C4-2B (cell line): Measurements from ENCODE around the gene ACOT7.

Experiments
- H3K27ac ChIP-seq: fragments of 450-650 bp; 2 replicates; pipeline ENCODE4 v1.5.1; 2017
- CTCF ChIP-seq: fragments of 450-650 bp; conservative IDR thresholded peaks from 2 replicates; pipeline ENCODE4 v1.5.1; 2017; ENCODE audit warnings: mild to moderate bottlenecking
- ZFX ChIP-seq: fragments of 450-650 bp; IDR thresholded peaks from 2 replicates; pipeline ENCODE4 v1.6.1; 2017

Gene ACOT7

GRCh38 chr1:6254691-6255090, 138.9 kb downstream of the ACOT7 start:
- no peak overlapping the region for H3K27ac ChIP-seq
- TF ChIP-seq CTCF (no peak), ZFX (no peak)

GRCh38 chr1:6253380-6253779, 140.2 kb downstream of the ACOT7 start:
- H3K27ac ChIP-seq = no peak overlapping the region
- no peak for TF ChIP-seq ZFX
- TF ChIP-seq CTCF = no peak

GRCh38 chr1:6252374-6252710, 141.2 kb downstream of the ACOT7 start:
- TF ChIP-seq CTCF (no peak), ZFX (no peak)
- H3K27ac ChIP-seq = no peak overlapping the region

DNA sequence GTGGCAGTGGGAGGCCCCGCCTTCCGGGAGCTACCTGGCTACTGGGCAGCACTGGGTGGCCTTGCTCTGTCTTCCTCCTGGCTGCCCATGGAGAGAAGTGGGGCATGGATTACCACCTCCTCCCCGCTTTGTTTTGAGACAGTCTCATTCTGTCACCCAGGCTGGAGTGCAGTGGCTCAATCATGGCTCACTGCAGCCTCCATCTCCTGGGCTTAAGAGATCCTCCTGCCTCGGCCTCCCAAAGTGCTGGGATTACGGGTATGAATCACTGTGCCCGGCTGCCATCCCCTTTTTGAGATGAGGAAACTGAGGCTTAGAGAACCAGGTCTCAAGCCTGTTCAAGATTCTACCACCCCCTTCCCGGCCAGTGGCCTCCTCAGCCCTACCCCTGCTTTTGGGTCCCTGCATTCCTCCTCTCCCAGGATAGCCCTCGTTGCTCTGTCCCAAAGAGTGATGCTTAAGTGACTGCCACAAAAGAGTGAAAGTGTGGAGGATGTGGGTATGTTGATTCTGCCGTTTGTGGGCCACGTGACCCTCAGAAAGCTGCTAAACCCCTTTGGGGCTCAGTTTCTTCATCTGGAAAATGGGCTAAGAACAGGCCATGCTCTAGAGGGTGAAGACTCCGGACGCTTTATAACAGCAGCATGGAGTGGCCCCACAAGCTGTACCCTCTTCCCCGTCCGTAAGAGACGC, 141.7 kb downstream of the ACOT7 start:
- no peak overlapping the region for H3K27ac ChIP-seq
- TF ChIP-seq CTCF (no peak), ZFX (no peak)

DNA sequence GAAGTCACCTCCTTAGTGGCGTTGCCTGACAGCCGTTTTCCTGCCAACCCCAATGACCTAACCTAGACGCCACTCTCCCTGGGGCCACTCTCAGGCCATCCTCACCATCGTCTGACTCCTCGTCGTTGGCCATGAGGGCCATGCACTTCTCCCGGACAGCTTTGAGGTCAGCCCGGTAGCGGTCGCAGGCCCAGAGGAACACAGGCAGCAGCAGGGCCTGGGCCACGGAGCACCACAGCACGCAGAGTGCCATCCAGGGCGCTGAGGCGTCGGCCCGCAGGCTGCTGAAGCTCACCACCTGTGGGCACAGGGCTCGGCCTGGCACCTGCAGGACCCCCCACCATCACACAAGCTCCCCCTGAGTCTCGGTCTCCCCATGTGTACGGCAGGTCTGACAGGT, 142.3 kb downstream of the ACOT7 start:
- TF ChIP-seq CTCF = no peak
- no peak for TF ChIP-seq ZFX
- no peak overlapping the region for H3K27ac ChIP-seq

DNA sequence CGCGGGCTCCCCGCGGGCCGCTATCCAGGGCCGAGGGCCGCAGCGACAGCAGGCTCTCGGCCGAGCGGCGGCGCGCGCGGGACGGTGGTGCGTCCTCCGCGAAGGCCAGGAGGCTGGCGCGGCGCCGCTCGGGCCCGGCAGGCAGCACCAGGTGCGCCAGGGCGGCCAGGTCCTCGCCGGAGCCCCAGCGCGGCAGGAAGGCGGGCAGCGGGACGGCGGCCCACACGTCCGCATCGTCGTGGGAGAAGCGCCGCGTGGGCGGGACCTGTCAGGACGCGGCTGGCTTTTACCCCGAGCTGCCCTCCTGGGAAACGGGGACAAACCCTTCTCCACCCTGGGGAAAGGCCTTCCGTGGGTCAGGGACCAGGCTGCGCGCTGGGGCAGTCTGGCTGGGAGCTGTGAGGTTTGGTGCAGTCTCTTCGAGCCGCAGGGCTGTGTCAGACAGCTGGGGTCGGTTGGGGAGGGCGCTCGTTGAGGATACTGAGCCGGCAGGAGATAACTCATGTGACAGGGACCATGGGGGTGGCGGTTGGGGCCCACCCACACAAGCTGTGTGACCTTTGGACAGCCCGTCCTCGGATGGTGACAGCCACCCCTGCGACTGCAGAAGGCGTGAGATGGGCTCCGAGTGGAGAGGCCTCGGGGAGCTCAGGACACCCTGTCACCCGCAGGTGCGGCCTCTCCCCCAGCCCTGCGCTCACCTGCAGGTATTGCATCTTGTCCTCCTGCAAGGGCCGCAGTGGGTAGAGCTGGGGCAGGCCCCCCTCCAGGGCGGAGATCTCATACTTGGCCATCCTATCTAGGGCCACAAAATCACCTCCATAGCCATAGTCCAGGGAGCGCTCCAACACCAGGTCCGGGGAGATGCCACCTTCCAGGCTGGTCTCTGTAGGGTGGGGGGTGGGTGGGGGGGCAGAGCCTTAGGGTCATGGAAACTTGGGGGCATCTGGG, 143.6 kb downstream of the ACOT7 start:
- no peak overlapping the region for H3K27ac ChIP-seq
- TF ChIP-seq CTCF (no peak), ZFX (no peak)
